Heart left ventricle (tissue), 16 donors: Measurements from ENCODE around the gene CXXC1. TPM values are rescaled to one million over a fixed set of nuclear protein-coding genes. Genes with fewer than 3 reads are reported as not detected.

Experiments
- ATAC-seq, 4 donors: fragments of 200-7000 bp; cut with Tn5 transposase; one replicate each; pipeline ENCODE4 v1.9.1; 2020 to 2022; ENCODE audit warnings: moderate library complexity in 4 of 4, mild to moderate bottlenecking in 3 of 4, moderate number of reproducible peaks in 1 of 4
- DNase-seq, 5 donors: peaks; one replicate each; pipeline ENCODE4 v3.0.0-alpha.2; 2020
- H3K27ac ChIP-seq, 12 donors: fragments of 200-600 bp; sonication (generic) in 4 of 12; one replicate each; pipeline versions ENCODE4 v1.5.0 to v1.8.0; 2016 to 2022; ENCODE audit warnings: mild to moderate bottlenecking in 2 of 12
- H3K27me3 ChIP-seq, 9 donors: fragments of 200-600 bp; sonication (generic) in 2 of 9; one replicate each; pipeline versions ENCODE4 v1.5.1 to v1.8.0; 2016 to 2022; ENCODE audit warnings: mild to moderate bottlenecking in 3 of 9
- H3K36me3 ChIP-seq, 9 donors: fragments of 200-600 bp; sonication (generic) in 2 of 9; one replicate each; pipeline versions ENCODE4 v1.5.0 to v1.8.0; 2018 to 2022; ENCODE audit warnings: mild to moderate bottlenecking in 2 of 9
- H3K4me1 ChIP-seq, 12 donors: fragments of 200-600 bp; sonication (generic) in 4 of 12; one replicate each; pipeline versions ENCODE4 v1.5.0 to v1.8.0; 2016 to 2022; ENCODE audit warnings: mild to moderate bottlenecking in 3 of 12
- H3K4me3 ChIP-seq, 12 donors: fragments of 200-600 bp; sonication (generic) in 4 of 12; one replicate each; pipeline versions ENCODE4 v1.5.0 to v1.8.0; 2017 to 2022; ENCODE audit warnings: mild to moderate bottlenecking in 9 of 12, moderate library complexity in 4 of 12
- H3K9me3 ChIP-seq, 12 donors: fragments of 200-600 bp; sonication (generic) in 4 of 12; one replicate each; pipeline versions ENCODE4 v1.5.0 to v1.8.0; 2016 to 2022; ENCODE audit warnings: mild to moderate bottlenecking in 1 of 12
- CTCF ChIP-seq, 12 donors: fragments of 200-600 bp; sonication (generic) in 4 of 12; IDR thresholded peaks; one replicate each; pipeline versions ENCODE4 v1.5.0 to v1.8.0; 2018 to 2022; ENCODE audit warnings: antibody characterized with exemption in 12 of 12, mild to moderate bottlenecking in 5 of 12
- POLR2A ChIP-seq, 2 donors: fragments of 450-650 bp; IDR thresholded peaks; one replicate each; pipeline ENCODE4 v1.6.1; 2017; ENCODE audit warnings: antibody characterized with exemption in 2 of 2, mild to moderate bottlenecking in 2 of 2, moderate library complexity in 2 of 2
- WGBS, 4 donors: extraction: QIAGEN DNeasy Blood & Tissue Kit in 2 of 4; methylation state at CpG; one replicate each; pipeline versions ENCODE4 v1.1.5 to v1.1.7; 2013 to 2018; 5-methylcytosine and 5-hydroxymethylcytosine counted together
- intact Hi-C, 10 donors: fragments of 100-400 bp; cut with DNase I; formaldehyde crosslinking; loops; one replicate each; pipeline versions ENCODE4 v1.11.1 to v1.14.2; 2022
- polyA plus RNA-seq, 2 donors: library from polyadenylated mRNA; stranded (reverse); fragments of 200-250 nt; gene quantifications; one replicate each; pipeline ENCODE4 v1.2.3, GENCODE V29; 2013
- total RNA-seq, 9 donors: library from RNA; depleted of rRNA in 2 of 9; stranded (reverse); fragments of >200 nt in 2 of 9; fragmentation: NEBNext Ultra II Directional in 3 of 9; extraction: Animal tissue kit (Norgen Biotek cat#: 25700) in 3 of 9; gene quantifications; one replicate each; pipeline versions ENCODE4 v1.1.0 to v1.2.4, GENCODE V29; 2016 to 2023
- donor health status: ischemic (EF 13 %, LVEDD 7.1; RV severe dilation, severe dysfunction).
- donor health status: healthy with polysubstance abuse.
- donor health status: DM: no; HTN: yes; CAD: no.
- donor health status: DM: no; HTN: no; CAD: no.
- donor health status: ischemic (EF 25% LVEDD 6.9; RV normal size, moderate dysfunction).
- donor health status: ischemic (EF 25% LVEDD 5.7; RV mildly dilated, moderate dysfunction).
- donor health status: healthy.
- donor health status: DM: yes; HTN: yes; CAD: no.
- donor health status: ischemic (EF 35%, LVEDD 5.7; RV mildly dilated, moderate dysfunction).
- donor health status: nonischemic (EF 11% LVEDD 7.7; RV severe dilation, severe dysfunction).
- donor health status: DM: yes; HTN: yes; CAD: no.
- donor health status: PGD.
- donor health status: ischemic (EF 29% LVEDD 5.4; RV normal size, mild dysfunction).
- donor health status: nonischemic (EF 23%, LVEDD 6.1; RV moderate dilation, normal function).

Gene CXXC1
- total and polyA plus RNA-seq, 11 donors: 18.3 to 39.5 (median 34.5) TPM

DNA sequence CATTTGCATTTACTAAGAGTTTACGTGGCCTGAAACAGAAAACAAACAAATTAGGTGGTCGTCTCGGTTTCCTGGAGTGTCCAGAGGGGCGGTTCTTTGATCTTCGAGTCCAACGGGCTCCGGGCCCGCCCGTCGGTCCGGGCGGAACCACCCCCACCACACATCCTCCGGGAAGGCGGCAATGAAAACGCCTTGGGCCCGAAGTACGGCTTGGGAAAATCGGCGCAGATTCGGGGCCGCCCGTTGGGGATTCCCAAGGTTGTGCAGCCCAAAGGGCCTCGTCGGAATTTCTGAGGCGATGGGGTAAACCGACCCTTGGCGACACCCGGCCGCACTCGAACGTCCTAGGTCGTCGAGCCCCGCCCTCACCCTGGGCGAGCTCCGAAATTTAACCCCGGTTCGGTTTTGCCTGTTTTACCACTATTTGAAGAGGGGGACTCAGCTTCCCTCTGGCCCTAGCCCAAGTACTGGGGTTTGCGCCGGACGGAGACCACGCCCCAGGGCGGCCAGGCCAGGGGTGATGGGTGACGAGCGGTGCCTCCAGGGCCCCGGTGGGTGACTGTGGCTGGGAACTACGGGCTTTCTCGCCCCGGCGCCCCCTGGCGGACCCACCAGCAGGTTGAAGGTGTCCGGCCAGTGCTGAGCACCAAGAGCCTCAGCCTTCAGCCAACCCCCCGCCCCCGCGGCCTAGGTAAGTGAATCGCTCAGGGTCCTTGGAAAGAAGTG lies 19.3 kb downstream of the CXXC1 start:
- WGBS, 4 donors: 15 to 26% (median 23%) methylated on average over 50 to 56 of the region's 56 CpGs
- Histone ChIP-seq H3K27me3 (no peaks in the 10 kb centered on the region), H3K4me1 (peaks cover 4 to 32% (median 14%) of the 10 kb centered on the region in 12 donors), H3K9me3 (no peaks in the 10 kb centered on the region), H3K27ac (peak overlapping the region; percentile 57 to 87 (median 80)), H3K4me3 (peak overlapping the region in 11 of 12 donors; percentile 32 to 77 (median 63)), H3K36me3 (peaks cover 0 to 46% (median 42%) of the 10 kb centered on the region in 9 donors)
- ATAC-seq: peak; percentile 58 to 79 (median 74)
- intact Hi-C loops: loop anchor here in 3 of 10 donors (1.0 to 5.0 kb wide), 3 partner anchors 13 to 159 kb away; partner anchors contain the start of genes MBD1 (in 1 of the 3) and SKA1 (in 1 of the 3)
- peak; percentile 78 to 92 (median 87) for DNase-seq
- TF ChIP-seq POLR2A (IDR thresholded peaks at IDR 0.05) (peak in 1 of 2 donors; percentile 24), CTCF (IDR thresholded peaks at IDR 0.05) (peak; percentile 56 to 90 (median 75))

GRCh38 chr18:50266248-50266704 lies 21.2 kb downstream of the CXXC1 start, which contains the start of gene CFAP53:
Gene CFAP53 (minus strand): TSS chr18:50266495. CDS start chr18:50266404, 91 bp downstream.
- Histone ChIP-seq H3K4me1 (peaks cover 4 to 32% (median 14%) of the 10 kb centered on the region in 12 donors), H3K27ac (peak within 1 kb of the TSS in 10 of 12 donors; percentile 6 to 57 (median 20)), H3K4me3 (peak within 1 kb of the TSS; percentile 40 to 83 (median 68)), H3K27me3 (no peaks in the 10 kb centered on the region), H3K9me3 (no peaks in the 10 kb centered on the region), H3K36me3 (peaks cover 0 to 27% (median 23%) of the 10 kb centered on the region in 9 donors)
- intact Hi-C loops: loop anchor here in 4 of 10 donors (1.0 to 5.0 kb wide), 4 partner anchors 15 to 161 kb away; partner anchors contain the start of genes MBD1 (in 2 of the 4) and SKA1 (in 1 of the 4)
- DNase-seq: peak; percentile 94 to 97 (median 96)
- WGBS, 4 donors: 1% methylated on average over 22 to 37 of the region's 37 CpGs
- TF ChIP-seq POLR2A (IDR thresholded peaks at IDR 0.05) (peak in 1 of 2 donors; percentile 39), CTCF (IDR thresholded peaks at IDR 0.05) (no peak)
- peak; percentile 95 to 98 (median 98) for ATAC-seq

DNA sequence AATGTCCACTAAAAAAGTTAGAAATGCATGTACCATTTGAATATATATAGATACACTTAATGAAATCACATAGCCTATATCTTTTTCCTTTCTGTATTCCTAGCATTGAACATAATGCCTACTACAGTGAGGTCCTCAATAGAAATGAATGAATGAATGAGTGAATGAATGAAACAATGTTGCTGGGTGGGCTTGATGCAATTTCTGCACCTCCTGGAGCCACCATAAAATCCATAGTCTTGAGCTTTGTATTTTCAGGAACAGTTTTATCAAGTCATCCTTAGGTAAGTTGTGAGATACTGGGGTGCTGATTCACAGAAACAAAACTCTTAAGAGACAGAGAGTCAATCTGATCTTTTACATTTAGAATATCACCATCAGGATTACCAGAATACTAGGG lies 24.5 kb downstream of the CXXC1 start:
- no peak overlapping the region for H3K27ac ChIP-seq
- no peak for DNase-seq
- no peak for TF ChIP-seq CTCF (IDR thresholded peaks at IDR 0.05)

GRCh38 chr18:50250935-50251334 lies 36.6 kb downstream of the CXXC1 start:
- no peak overlapping the region for H3K27ac ChIP-seq
- no peaks in the 10 kb centered on the region for H3K4me1 ChIP-seq
- ATAC-seq: no peak
- 79 to 85% (median 83%) methylated on average over 3 of the region's 3 CpGs for WGBS, 4 donors
- H3K27me3 ChIP-seq: no peaks in the 10 kb centered on the region
- H3K4me3 ChIP-seq: no peak overlapping the region
- H3K9me3 ChIP-seq: no peaks in the 10 kb centered on the region
- no peak for DNase-seq
- no peaks in the 10 kb centered on the region for H3K36me3 ChIP-seq
- intact Hi-C loops: no loop called here
- TF ChIP-seq CTCF (IDR thresholded peaks at IDR 0.05): no peak
- no peak for TF ChIP-seq POLR2A (IDR thresholded peaks at IDR 0.05)

More for the DNA sequence above, 24.5 kb downstream of the CXXC1 start:
- intact Hi-C loops: no loop called here
- peaks cover 4 to 21% (median 11%) of the 10 kb centered on the region in 12 donors for H3K4me1 ChIP-seq
- no peaks in the 10 kb centered on the region for H3K36me3 ChIP-seq
- no peak for ATAC-seq
- peaks cover 0 to 4% (median 0%) of the 10 kb centered on the region in 12 donors for H3K9me3 ChIP-seq
- no peaks in the 10 kb centered on the region for H3K27me3 ChIP-seq
- no peak overlapping the region for H3K4me3 ChIP-seq
